GM12892 (cell line): ENCODE data around the gene C1orf116.

Experiments used
- POLR2A ChIP-seq: IDR thresholded peaks from 2 replicates; pipeline ENCODE4 v1.6.1; 2011; ENCODE audit warnings: low read depth, low read length, control low read depth
- POLR2AphosphoS5 ChIP-seq: IDR thresholded peaks from 2 replicates; pipeline ENCODE4 v1.6.1; 2011; ENCODE audit warnings: low read depth, low read length, control low read depth

DNA sequence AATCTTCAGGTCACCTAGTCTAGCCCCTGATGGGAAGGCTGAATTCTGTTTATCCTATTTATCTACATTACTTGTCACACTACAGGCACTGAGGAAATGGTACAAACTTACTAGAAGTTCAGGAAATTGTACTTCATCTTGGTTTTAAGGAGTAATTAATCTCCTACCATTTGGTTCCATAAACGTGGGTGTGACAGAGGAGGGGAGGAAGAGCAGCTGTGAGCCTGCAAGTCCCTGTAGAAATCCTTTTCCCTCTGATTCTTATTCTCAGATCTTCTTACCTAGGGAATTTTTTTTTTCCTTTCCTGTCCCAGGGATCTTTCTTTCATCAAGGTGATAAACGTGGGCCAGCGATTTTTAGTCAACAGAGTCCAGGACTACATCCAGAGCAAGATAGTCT is 34.6 kb upstream of the C1orf116 start:
- no peak for TF ChIP-seq POLR2AphosphoS5
- no peak for TF ChIP-seq POLR2A
